Left renal cortex interstitium (tissue), 4 donors: ENCODE results near the gene GCSAM. TPM values are rescaled to one million over a fixed set of nuclear protein-coding genes. Genes with fewer than 3 reads are reported as not detected.

Experiments used
- DNase-seq, 4 donors: peaks; one replicate each; pipeline ENCODE4 v3.0.0-alpha.2; 2013; ENCODE audit warnings: low read depth in 4 of 4, low spot score in 2 of 4, missing footprints in 1 of 4
- polyA plus RNA-seq, 4 donors: library from polyadenylated mRNA; unstranded; fragments of 120-200 nt; gene quantifications; one replicate each; pipeline ENCODE4 v1.2.1, GENCODE V29; 2013; ENCODE audit not compliant: insufficient read length in 4 of 4

The GCSAM gene, protein sequence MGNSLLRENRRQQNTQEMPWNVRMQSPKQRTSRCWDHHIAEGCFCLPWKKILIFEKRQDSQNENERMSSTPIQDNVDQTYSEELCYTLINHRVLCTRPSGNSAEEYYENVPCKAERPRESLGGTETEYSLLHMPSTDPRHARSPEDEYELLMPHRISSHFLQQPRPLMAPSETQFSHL
- polyA plus RNA-seq, result 1 to 10 TPM in 3 of 4 donors, under 1 TPM in 1; 0.90 to 3.6 (median 1.8) TPM

GRCh38 chr3:112132975-112133448 lies at the start of gene GCSAM:
TSS of gene GCSAM (minus strand) at chr3:112133248. CDS start at chr3:112133120, 128 bp downstream.
- DNase-seq, result no peak

DNA sequence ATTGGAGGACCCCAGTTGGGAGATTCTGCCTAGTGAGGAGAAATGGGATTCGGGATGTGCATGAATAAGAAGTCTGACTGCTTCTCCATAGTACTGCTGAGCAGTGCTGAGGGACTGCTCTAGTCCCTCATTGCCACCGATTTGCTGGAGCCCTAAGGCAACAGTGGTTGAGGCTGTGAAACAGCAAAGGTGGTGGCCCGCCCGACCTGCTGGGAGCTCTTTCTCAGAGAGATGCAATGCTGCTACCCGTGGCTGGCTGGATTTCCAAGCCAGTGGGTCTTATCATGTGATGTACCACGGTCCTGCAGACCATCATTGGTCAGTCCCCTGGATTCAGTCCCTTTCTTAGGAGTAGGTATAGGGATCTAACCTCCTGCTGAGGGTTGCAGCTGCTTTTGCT lies 42.6 kb upstream of the GCSAM start:
- no peak for DNase-seq

GRCh38 chr3:112175037-112175436 lies 42.0 kb upstream of the GCSAM start:
- DNase-seq, result no peak

- DNase-seq, result no peak
Observed at GRCh38 chr3:112171144-112171543, 38.1 kb upstream of the GCSAM start.

DNA sequence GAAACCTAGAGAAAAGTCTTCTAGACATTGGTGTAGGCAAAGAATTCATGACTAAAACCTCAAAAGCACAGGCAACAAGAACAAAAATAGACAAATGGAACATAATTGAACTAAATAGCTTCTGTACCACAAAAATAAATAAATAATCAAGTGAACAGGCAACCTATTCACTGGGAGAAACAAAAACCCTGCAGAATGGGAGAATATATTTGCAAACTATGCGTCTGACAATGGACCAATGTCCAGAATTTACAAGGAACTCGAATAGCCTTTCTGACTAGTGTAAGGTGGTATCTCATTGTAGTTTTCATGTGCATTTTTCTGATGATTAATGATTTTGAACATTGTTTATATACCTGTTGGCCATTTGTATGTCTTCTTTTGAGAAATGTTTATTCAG lies 37.0 kb upstream of the GCSAM start:
- DNase-seq, result no peak

DNA sequence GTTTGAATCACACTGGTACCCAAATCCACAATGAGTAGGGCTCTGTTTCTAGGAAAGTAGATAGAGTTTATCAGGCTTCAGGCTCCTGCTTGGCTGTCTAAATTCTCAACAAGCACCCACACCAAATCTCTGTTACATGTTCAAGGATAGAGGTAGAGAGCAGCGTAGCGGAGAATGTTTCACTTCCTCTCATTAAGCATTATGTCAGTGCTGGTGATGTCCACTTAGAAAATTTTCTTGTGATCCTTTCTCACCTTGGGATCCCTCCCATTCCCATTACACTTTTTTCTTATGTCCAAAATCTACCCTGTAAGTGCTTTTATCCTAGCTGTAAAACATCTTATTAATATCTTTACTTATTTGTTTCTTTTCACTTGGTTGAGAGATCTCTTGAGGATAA lies 34.7 kb upstream of the GCSAM start:
- DNase-seq, result no peak

DNA sequence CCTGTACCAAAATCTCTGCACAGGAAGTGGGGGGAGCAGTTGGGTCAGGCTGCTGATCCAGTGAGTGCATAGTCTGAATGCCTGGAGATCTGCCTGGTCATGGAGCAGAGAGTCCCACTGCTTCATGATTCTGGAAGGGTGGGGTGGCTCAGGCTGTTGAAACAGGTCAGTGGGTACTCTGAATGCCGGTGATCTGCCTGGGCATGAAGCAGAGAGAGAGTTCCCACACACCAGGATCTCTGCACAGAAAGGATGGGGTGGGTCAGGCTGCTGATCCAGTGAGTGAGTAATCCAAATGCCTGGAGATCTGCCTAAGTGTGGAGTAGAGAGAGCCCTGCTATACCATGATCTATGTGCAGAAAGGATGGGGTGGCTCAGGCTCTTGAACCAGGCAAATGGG lies 16.1 kb upstream of the GCSAM start:
- DNase-seq, result no peak

DNA sequence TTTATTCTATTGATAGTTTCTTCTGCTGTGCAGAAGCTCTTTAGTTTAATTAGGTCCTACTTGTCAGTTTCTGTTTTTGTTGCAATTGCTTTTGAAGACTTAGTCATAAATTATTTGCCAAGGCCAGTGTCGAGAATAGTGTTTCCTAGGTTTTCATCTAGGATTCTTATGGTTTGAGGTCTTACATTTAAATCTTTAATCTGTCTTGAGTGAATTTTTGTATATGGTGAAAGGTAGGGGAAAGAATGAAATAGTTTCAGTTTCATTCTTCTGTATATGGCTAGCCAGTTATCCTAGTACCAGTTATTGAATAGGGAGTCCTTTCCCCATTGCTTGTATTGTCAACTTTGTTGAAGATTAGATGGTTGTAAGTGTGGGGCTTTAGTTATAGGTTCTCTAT lies 10.6 kb upstream of the GCSAM start:
- DNase-seq, result no peak

GRCh38 chr3:112143251-112143650 lies 10.2 kb upstream of the GCSAM start:
- no peak for DNase-seq

- no peak for DNase-seq
Observed at GRCh38 chr3:112141293-112141692, 8.2 kb upstream of the GCSAM start.

GRCh38 chr3:112140584-112140983 lies 7.5 kb upstream of the GCSAM start:
- no peak for DNase-seq

DNA sequence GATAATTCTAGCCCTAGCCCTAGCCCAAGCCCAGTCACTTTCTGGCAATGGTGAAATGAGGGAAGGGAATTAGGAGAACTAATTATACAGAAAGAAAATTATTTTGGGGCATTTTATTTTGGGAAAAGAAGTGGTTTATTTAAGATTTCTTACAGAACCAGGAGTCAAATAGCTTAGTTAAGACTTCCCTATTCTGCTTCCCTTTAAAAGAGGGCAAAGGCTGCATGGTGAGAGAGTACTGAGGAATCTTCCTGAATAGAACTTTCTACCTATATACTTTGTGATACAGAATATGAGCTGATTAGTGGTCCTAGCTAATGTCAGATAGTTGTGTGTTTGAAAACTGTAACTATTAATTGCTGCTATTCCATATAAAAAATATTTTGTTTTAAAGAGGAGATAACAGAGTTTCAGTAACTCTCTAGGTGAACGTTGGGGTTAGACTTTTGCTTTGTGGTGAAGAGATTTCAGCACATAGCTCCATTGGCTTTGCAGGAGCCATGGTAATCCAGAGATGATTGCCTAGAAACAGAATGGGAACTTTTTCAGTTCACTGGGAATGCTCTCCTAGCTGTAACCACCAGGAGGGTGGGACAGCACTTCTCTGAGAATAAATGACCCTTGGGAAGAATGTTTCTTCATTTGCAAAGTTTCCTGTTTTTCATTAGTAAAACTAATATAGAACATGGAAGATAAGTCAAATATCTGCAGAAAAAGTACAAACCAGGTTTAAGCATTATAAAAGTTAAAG lies 5.3 kb upstream of the GCSAM start:
- DNase-seq, result no peak

GRCh38 chr3:112137781-112138180 lies 4.7 kb upstream of the GCSAM start:
- DNase-seq, result no peak

GRCh38 chr3:112136959-112137693 lies 4.1 kb upstream of the GCSAM start:
- DNase-seq, result peak in 1 of 4 donors; percentile 71

DNA sequence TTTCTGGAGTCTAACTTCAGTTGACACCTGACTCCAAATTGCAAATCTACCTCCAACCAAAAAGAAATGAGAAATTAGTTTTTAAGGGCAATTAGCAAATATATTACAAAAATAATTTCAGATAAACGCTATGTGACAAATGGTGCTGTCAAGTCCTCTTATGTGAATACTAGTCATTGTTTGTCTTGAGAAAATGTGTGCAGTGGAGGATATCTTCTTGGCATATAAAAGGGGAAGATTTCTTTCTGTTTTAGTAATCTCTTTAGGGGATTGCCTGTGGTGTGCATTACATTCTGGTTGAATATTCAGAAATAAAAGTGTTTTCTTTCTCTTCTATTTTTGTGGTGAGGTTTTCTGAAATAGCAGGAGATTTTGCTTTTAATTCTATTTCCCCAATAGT lies 3.0 kb upstream of the GCSAM start:
- DNase-seq, result no peak

DNA sequence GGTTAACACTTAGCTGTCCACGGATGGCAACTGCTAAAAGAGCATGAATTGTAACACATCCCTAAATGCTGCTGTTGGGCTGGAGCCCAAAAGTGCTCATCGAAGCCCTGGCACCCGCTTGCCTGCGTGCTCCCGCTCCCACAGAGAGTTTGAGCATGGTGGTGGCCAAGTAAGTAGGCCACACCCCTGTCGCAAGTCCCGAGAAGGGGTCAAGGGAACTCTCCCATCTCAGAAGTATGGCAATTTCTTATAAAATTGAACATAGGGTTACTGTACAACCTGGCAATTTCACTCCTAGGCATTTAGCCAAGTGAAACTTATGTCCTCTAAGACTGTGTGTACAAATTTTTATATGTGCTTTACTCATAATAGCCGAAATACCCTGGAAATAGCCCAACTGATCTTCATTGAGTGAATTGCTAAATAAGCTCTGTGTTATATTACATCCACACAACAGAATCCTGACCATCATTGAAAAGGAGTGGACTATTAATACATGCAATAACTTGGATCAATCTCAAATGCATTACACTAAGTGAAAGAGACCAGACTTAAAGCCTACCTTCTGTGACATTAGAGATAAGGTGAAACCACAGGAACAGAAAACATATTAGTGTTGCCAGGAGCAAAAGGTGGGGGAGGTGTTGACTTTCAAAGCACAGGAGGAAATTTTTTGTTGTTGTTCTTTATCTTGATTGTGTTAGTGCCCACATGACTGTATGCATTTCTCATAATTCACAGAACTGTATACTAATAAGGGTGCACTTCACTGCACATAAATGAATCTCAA lies 1.5 kb upstream of the GCSAM start:
- no peak for DNase-seq

DNA sequence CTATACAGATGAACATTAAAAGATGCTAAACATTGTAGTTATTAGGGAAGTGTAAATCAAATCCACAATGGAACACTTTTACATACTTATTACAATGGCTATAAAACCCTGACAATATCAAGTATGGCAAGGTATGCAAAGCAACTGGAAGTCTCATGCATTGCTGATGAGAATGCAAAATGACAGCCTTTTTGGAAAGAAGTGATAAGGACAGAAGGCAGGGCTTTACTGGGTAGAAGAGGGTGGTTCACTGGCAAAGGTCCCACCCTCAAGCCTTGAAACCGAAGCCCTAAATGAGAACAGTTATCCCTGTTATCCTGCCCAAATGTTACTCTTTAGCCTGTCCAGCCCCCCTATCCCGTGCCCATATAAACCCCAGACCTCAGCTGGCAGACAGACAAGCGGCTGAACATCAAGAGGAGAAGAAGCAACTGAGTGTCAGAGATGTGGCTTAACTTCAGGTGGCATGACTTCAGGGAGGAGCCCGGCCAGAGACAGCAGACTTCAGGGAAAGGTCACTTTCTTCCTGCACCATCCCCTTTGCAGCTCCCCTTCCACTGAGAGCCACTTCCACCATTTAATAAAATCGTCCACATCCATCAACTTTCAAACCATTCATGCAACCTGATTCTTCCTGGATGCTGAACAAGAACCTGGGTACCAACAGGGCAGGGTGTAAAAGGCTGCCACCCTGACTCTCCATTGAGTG lies 732 bp upstream of the GCSAM start:
- no peak for DNase-seq

DNA sequence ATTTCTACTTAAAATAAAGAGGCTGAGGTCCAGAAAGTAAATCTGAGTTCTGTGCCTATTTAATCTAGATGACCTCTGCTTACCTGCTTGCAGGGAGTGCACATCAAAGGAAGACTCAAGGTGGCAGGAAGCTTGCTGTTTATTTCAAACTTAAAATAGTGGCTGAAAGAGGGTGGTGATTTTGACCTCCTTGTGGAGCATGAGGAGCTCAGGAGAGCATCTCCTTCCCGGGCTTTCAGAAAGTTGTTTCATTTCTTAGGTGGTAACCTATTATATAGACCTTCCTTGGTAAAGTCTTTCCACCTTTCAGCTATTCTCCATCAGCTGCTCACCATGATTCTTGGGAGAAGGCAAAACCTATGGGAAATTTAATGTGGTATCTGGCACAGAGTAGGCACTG lies 494 bp downstream of the GCSAM start:
- no peak for DNase-seq

GRCh38 chr3:112132088-112132487 lies 960 bp downstream of the GCSAM start:
- no peak for DNase-seq

GRCh38 chr3:112131111-112131510 lies 1.9 kb downstream of the GCSAM start:
- DNase-seq, result no peak
